C4-2B (cell line): ENCODE data around the gene COL24A1.
"Not testable (repeated sequence)": the region's sequence is repeated elsewhere in the genome, so short reads cannot be mapped to it uniquely, and the experiment has no call there.

ENCODE experiments used
- ZFX ChIP-seq: fragments of 450-650 bp; IDR thresholded peaks from 2 replicates; pipeline ENCODE4 v1.6.1; 2017
- TF ChIP-seq, protein P1 (sequence below): fragments of 450-650 bp; conservative IDR thresholded peaks from 2 replicates; pipeline ENCODE4 v1.5.1; 2017; ENCODE audit warnings: mild to moderate bottlenecking

DNA sequence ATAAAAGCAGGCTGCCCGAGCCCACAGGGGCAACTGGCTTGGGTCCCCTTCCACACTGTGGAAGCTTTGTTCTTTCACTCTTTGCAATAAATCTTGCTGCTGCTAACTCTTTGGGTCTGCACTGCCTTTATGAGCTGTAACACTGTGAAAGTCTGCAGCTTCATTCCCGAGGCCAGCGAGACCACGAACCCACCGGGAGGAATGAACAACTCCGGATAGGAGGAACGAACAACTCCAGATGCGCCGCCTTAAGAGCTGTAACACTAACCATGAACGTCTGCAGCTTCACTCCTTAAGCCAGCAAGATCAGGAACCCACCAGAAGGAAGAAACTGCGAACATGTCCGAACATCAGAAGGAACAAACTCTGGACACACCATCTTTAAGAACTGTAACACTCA, 45.0 kb downstream of the COL24A1 start:
- TF ChIP-seq, protein P1, sequence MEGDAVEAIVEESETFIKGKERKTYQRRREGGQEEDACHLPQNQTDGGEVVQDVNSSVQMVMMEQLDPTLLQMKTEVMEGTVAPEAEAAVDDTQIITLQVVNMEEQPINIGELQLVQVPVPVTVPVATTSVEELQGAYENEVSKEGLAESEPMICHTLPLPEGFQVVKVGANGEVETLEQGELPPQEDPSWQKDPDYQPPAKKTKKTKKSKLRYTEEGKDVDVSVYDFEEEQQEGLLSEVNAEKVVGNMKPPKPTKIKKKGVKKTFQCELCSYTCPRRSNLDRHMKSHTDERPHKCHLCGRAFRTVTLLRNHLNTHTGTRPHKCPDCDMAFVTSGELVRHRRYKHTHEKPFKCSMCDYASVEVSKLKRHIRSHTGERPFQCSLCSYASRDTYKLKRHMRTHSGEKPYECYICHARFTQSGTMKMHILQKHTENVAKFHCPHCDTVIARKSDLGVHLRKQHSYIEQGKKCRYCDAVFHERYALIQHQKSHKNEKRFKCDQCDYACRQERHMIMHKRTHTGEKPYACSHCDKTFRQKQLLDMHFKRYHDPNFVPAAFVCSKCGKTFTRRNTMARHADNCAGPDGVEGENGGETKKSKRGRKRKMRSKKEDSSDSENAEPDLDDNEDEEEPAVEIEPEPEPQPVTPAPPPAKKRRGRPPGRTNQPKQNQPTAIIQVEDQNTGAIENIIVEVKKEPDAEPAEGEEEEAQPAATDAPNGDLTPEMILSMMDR: not testable (repeated sequence)
- TF ChIP-seq ZFX: not testable (repeated sequence)
